OCI-LY3 (cell line): ENCODE measurements around the gene ANKRD26.

Experiments used
- H2AFZ ChIP-seq: fragments of 200-600, 300-600 bp; shearing (Covaris generic); 2 replicates; pipeline ENCODE4 v1.6.0; 2014; ENCODE audit warnings: antibody characterized with exemption, low read depth, low read length
- H3K27ac ChIP-seq: fragments of 200-600, 300-600 bp; sonication (generic); 2 replicates; pipeline ENCODE4 v1.5.1; 2014; ENCODE audit warnings: mild to moderate bottlenecking, low read length, moderate library complexity, mixed read lengths
- H3K27me3 ChIP-seq: fragments of 200-600, 300-600 bp; sonication (generic); 2 replicates; pipeline ENCODE4 v1.6.1; 2014; ENCODE audit warnings: low read depth, low read length, mixed read lengths
- H3K36me3 ChIP-seq: fragments of 200-600, 300-600 bp; sonication (generic); replicated peaks from 2 replicates; pipeline ENCODE3; 2014; ENCODE audit warnings: low read depth, low read length, mixed read lengths
- H3K4me1 ChIP-seq: fragments of 300-600, 200-600 bp; sonication (generic); 2 replicates; pipeline ENCODE4 v1.6.1; 2014; ENCODE audit warnings: low read length, mixed read lengths
- H3K4me2 ChIP-seq: fragments of 200-600, 300-600 bp; sonication (generic); 2 replicates; pipeline ENCODE4 v1.6.1; 2014; ENCODE audit warnings: low read length, mixed read lengths
- H3K4me3 ChIP-seq: fragments of 300-600, 200-600 bp; sonication (generic); 2 replicates; pipeline ENCODE4 v1.5.1; 2014; ENCODE audit warnings: antibody characterized with exemption, mild to moderate bottlenecking, low read length, moderate library complexity
- H3K79me2 ChIP-seq: fragments of 300-600, 200-600 bp; shearing (Covaris generic); 2 replicates; pipeline ENCODE4 v1.6.1; 2014; ENCODE audit warnings: mild to moderate bottlenecking, low read length, mixed read lengths
- H3K9ac ChIP-seq: fragments of 300-600, 200-600 bp; shearing (Covaris generic); 2 replicates; pipeline ENCODE4 v1.6.0; 2014; ENCODE audit warnings: mild to moderate bottlenecking, low read length, moderate library complexity
- H3K9me3 ChIP-seq: fragments of 200-600, 300-600 bp; shearing (Covaris generic); 2 replicates; pipeline ENCODE4 v1.6.1; 2014; ENCODE audit warnings: low read length, mixed read lengths; ENCODE audit not compliant: insufficient read depth
- H4K20me1 ChIP-seq: fragments of 200-600, 300-600 bp; sonication (generic); 2 replicates; pipeline ENCODE4 v1.6.1; 2016; ENCODE audit warnings: low read length, mixed read lengths; ENCODE audit not compliant: insufficient read depth
- CTCF ChIP-seq: fragments of 200-600, 300-600 bp; sonication (generic); IDR thresholded peaks from 2 replicates; pipeline ENCODE4 v1.5.1; 2014; ENCODE audit warnings: antibody characterized with exemption, low read length, low read depth
- EZH2phosphoT487 ChIP-seq: fragments of 200-600 bp; shearing (Covaris generic); IDR thresholded peaks from 2 replicates; pipeline ENCODE4 v1.6.1; 2018; ENCODE audit warnings: antibody characterized with exemption, mixed run types, low read depth

ANKRD26 gene

GRCh38 chr10:26981232-26981824, 119.0 kb downstream of the ANKRD26 start:
- TF ChIP-seq EZH2phosphoT487 (no peak), CTCF (no peak)
- Histone ChIP-seq H3K4me2 (no peak overlapping the region), H3K9me3 (no peaks in the 10 kb centered on the region), H3K36me3 (no peaks in the 10 kb centered on the region), H4K20me1 (no peaks in the 10 kb centered on the region), H3K27ac (no peak overlapping the region), H3K4me3 (no peak overlapping the region), H3K9ac (no peak overlapping the region), H3K79me2 (no peaks in the 10 kb centered on the region), H3K4me1 (no peaks in the 10 kb centered on the region), H3K27me3 (no peaks in the 10 kb centered on the region), H2AFZ (no peak overlapping the region)

- no peak overlapping the region for H3K9ac ChIP-seq
- no peaks in the 10 kb centered on the region for H4K20me1 ChIP-seq
- no peaks in the 10 kb centered on the region for H3K79me2 ChIP-seq
- no peak overlapping the region for H3K4me2 ChIP-seq
- H3K36me3 ChIP-seq, result no peaks in the 10 kb centered on the region
- H3K27ac ChIP-seq, result no peak overlapping the region
- no peak overlapping the region for H3K4me3 ChIP-seq
- TF ChIP-seq EZH2phosphoT487 (no peak), CTCF (no peak)
- no peaks in the 10 kb centered on the region for H3K27me3 ChIP-seq
- no peaks in the 10 kb centered on the region for H3K4me1 ChIP-seq
- no peaks in the 10 kb centered on the region for H3K9me3 ChIP-seq
- H2AFZ ChIP-seq, result no peak overlapping the region
Observed at GRCh38 chr10:26978519-26978918, 121.8 kb downstream of the ANKRD26 start.

GRCh38 chr10:26977635-26978034, 122.7 kb downstream of the ANKRD26 start:
- H4K20me1 ChIP-seq, result no peaks in the 10 kb centered on the region
- H2AFZ ChIP-seq, result no peak overlapping the region
- H3K79me2 ChIP-seq, result no peaks in the 10 kb centered on the region
- no peaks in the 10 kb centered on the region for H3K36me3 ChIP-seq
- no peaks in the 10 kb centered on the region for H3K4me1 ChIP-seq
- H3K4me3 ChIP-seq, result no peak overlapping the region
- H3K27me3 ChIP-seq, result no peaks in the 10 kb centered on the region
- no peak overlapping the region for H3K4me2 ChIP-seq
- H3K27ac ChIP-seq, result no peak overlapping the region
- H3K9ac ChIP-seq, result no peak overlapping the region
- H3K9me3 ChIP-seq, result no peaks in the 10 kb centered on the region
- TF ChIP-seq CTCF (no peak), EZH2phosphoT487 (no peak)

- Histone ChIP-seq H3K79me2 (no peaks in the 10 kb centered on the region), H2AFZ (no peak overlapping the region), H3K9ac (peak overlapping the region; percentile 14; the same call in 1 of the 2 replicates), H3K4me2 (peak overlapping the region; percentile 72), H3K36me3 (no peaks in the 10 kb centered on the region), H3K4me1 (peaks cover 32% of the 10 kb centered on the region), H4K20me1 (no peaks in the 10 kb centered on the region), H3K4me3 (peak overlapping the region; percentile 58), H3K9me3 (no peaks in the 10 kb centered on the region), H3K27ac (peak overlapping the region; percentile 58), H3K27me3 (peaks cover 5% of the 10 kb centered on the region; the same call in 1 of the 2 replicates)
- no peak for TF ChIP-seq CTCF
- no peak for TF ChIP-seq EZH2phosphoT487
Observed at GRCh38 chr10:26970667-26971066, 129.6 kb downstream of the ANKRD26 start.
